ENCODE data around the gene STIP1.
A peak's percentile ranks its signal among the peaks of the same experiment; 100 is the strongest.
"Not testable (repeated sequence)": the region's sequence is repeated elsewhere in the genome, so short reads cannot be mapped to it uniquely, and the experiment has no call there.

Gene STIP1

DNA sequence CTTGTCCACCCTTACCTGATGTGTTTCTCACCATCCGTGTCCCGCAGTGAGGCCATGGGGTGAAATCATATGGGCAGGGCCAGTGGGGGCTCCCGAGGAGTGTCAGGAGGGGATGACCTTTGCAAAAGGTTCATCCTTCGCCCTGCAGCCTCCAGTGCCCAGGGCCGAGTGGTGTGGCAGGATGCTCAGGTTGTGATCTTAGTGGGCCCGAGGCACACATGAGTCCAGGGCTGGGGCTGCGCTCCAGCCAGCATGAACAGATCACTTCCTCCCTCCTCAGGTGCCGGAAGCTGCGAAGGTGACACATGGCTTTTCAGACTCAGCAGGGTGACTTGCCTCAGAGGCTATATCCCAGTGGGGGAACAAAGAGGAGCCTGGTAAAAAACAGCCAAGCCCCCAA, 52.1 kb downstream of the STIP1 start:
- H3K36me3 ChIP-seq (ENCODE audit: insufficient read depth, low read length): no peaks in the 10 kb centered on the region
- H3K9ac ChIP-seq (ENCODE audit: low read depth, low read length): no peak overlapping the region
- H3K4me1 ChIP-seq (ENCODE audit: insufficient read depth, low read length): peaks cover 5% of the 10 kb centered on the region
- no peaks in the 10 kb centered on the region for H3K9me3 ChIP-seq (ENCODE audit: control insufficient read depth, insufficient read depth, low read length)

DNA sequence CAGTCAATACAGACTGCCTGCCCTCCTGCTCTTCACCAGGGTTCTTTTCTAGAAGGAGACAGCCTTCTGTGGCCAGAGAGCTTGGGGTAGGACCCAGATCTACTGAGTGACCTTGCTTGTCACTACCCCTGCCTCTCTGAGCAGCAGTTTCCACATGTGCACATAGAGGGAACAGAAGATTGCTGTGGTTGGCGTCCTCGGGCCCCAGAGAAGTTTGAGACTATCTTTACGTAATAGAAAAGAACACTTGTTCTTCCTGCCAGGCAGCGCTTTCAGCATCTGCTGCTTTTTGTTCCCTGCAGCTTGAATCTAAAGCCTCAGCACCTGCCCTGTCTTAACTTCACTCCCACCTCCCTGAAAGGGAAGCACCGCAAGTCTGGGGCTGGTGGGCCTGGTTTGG, 53.0 kb downstream of the STIP1 start:
- Histone ChIP-seq H3K36me3 (ENCODE audit: insufficient read depth, low read length) (no peaks in the 10 kb centered on the region), H3K9ac (ENCODE audit: low read depth, low read length) (no peak overlapping the region), H3K9me3 (ENCODE audit: control insufficient read depth, insufficient read depth, low read length) (no peaks in the 10 kb centered on the region), H3K4me1 (ENCODE audit: insufficient read depth, low read length) (peaks cover 5% of the 10 kb centered on the region)

DNA sequence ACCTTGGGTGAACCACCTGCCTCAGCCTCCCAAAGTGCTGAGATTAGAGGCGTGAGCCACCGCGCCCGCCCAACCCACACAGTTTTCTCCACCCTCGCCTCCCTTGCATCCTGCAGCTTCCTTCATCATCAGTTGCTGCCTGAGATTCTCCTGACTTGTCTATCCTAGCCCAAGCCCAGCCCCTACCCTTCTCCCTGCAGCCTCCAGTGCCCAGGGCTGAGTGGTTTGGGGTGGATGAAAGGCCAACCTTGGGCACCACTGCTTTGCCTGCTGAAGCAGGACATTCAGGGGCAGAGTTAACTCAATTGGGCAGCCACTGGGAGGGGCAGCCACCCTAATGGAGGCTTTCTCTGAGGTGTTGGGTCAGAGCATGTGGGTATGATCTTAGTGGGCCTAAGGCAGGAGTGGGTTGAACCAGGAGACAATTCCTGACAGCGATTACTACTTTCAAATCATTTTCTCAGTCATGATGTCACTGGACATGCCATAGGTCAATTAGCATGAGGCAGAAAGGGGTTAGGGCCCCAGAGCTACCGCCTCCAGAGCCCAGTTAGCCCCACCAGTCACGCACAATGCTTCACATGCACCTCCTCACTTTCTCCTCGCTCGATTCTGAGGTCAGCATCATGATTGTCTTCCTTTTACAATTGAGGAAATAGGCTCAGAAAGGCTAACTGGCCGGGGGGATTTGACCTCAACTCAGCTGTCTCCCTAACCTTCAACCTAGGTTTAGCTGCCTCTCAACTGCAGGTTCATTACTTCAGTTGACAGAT, 53.9 kb downstream of the STIP1 start:
- Histone ChIP-seq H3K4me1 (ENCODE audit: insufficient read depth, low read length) (peaks cover 5% of the 10 kb centered on the region), H3K9ac (ENCODE audit: low read depth, low read length) (peak overlapping the region; percentile 99), H3K36me3 (ENCODE audit: insufficient read depth, low read length) (no peaks in the 10 kb centered on the region), H3K9me3 (ENCODE audit: control insufficient read depth, insufficient read depth, low read length) (no peaks in the 10 kb centered on the region)

DNA sequence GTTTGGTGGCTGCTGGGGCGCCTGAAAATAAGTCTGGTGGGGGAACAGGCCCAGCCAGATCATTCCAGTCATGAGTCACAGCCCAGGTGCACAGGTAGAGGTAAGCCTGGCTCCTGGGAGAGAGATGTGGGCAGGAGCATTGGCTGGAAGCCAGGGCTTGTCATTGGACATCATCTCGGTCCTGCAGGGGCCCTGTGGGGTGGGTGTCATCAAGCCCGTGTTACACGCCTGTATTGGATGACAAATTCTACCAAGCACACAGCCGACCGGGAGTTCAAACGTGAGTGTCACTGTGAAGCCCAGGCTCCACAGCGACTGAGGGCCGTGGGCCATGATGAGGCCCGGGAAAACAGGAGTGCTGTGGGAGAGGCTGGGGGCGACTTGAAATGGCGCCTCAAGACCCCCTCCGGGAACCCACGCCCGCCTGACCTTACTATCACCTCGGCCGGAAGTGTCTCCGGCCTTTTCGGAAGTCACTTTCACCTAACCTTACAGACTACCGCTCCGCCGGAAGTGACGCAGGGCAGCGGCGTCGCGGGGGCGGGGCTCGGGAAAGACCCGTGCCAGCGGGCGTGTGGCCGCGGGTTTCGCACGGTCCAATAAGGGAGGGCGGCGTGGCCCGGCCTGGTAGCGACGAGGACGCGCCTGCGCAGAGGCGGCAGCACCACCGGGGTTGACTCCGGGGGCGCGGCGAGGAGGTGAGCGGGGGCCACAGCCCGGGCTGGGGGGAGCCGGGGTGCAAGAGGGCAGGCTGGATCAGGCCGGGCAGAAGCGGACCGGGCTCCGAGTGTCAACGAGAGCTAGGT, 54.7 kb downstream of the STIP1 start, which contains the start of gene FKBP2:
Gene FKBP2, plus strand, starts transcription at position 661 of the 806 bp plus-strand sequence. CDS start 1,293 bp downstream, outside the sequence.
- H3K9me3 ChIP-seq (ENCODE audit: control insufficient read depth, insufficient read depth, low read length): no peaks in the 10 kb centered on the region
- peak within 1 kb of the TSS; percentile 99 for H3K9ac ChIP-seq (ENCODE audit: low read depth, low read length)
- no peaks in the 10 kb centered on the region for H3K36me3 ChIP-seq (ENCODE audit: insufficient read depth, low read length)
- peaks cover 5% of the 10 kb centered on the region for H3K4me1 ChIP-seq (ENCODE audit: insufficient read depth, low read length)

DNA sequence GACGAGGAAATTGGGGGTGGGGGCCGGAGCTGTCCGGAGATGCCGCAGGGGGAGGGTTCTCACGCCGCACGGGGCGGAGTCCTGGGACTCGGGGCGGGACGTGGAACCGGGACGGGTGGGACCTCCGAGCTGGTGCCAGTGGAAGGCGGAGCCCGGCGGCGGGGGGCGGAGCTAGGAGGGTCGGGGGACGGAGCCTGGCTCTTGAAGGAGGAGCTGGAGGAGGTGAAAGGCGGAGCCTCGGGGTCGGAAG, 55.2 kb downstream of the STIP1 start:
- H3K36me3 ChIP-seq (ENCODE audit: insufficient read depth, low read length): no peaks in the 10 kb centered on the region
- H3K9me3 ChIP-seq (ENCODE audit: control insufficient read depth, insufficient read depth, low read length): no peaks in the 10 kb centered on the region
- H3K9ac ChIP-seq (ENCODE audit: low read depth, low read length): peak overlapping the region; percentile 99
- peaks cover 5% of the 10 kb centered on the region for H3K4me1 ChIP-seq (ENCODE audit: insufficient read depth, low read length)

DNA sequence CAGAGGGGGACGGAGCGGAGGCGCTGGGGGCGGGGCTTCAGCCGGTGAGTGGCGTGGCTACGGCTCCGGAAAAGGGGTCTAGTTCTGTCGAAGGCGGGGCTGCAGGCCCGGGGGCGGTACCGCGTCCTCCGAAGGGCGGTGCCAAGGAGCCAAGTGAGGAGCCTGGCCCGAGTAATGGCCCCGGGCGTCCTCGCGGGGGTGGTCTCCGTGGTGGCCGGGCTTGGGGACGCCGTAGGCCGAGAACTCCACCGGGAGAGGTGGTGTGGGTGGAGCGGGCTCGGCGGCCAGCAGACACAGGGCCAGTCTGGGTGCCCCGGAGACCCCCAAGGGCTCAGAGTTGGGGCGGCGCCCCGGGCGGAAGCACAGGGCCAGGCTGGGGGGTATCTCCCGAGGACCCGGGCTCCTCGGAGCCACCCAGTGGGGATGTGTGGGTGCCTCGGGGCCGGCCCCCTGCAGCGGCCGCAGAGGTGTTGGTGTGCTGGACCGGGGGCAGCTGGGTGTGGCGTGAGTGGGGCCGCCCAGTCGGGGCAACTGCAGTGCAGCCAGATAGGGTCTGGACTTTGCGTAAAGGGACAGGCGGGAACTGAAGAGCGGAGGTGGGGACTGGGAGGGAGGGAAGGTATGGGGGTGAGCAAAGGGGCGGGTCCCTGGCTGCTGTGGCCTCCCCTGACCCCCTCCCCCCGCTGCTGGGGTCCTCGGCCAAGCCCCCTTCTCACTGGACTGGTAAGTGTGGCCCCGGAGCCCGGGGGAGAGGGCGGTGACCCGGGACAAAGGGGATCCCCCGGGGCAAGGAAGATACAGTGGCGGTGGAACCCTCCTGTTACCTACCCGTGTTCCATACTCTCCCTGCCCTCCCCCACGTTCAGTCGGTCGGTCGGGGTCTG, 55.8 kb downstream of the STIP1 start:
- H3K4me1 ChIP-seq (ENCODE audit: insufficient read depth, low read length): peaks cover 5% of the 10 kb centered on the region
- no peaks in the 10 kb centered on the region for H3K36me3 ChIP-seq (ENCODE audit: insufficient read depth, low read length)
- H3K9me3 ChIP-seq (ENCODE audit: control insufficient read depth, insufficient read depth, low read length): no peaks in the 10 kb centered on the region
- H3K9ac ChIP-seq (ENCODE audit: low read depth, low read length): peak overlapping the region; percentile 99

DNA sequence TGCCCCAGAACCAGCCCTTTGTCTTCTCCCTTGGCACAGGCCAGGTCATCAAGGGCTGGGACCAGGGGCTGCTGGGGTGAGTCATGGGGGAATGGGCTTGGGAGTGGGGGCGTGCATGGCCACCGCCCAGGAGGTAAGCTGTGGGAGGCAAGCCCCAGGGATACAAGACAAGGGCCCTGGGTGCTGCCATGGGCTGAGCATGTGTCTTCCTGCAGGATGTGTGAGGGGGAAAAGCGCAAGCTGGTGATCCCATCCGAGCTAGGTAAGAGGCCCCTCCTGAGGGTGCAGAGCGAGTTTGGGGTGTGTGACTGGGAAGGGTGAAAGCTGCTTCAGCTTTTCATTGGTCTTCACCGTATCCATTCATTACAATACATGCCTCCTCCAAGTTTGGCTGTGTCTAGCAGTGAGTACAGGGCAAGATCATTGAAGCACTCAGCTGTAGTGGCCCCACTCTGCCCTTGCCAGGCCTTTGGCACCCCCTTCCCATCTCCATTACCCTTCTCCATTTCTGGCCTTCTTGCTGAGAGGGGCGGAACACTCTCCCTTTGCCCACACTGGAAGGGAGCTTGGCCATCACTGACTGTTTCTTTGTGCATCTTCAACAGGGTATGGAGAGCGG, 57.4 kb downstream of the STIP1 start:
- Histone ChIP-seq H3K9ac (ENCODE audit: low read depth, low read length) (no peak overlapping the region), H3K4me1 (ENCODE audit: insufficient read depth, low read length) (peaks cover 12% of the 10 kb centered on the region), H3K9me3 (ENCODE audit: control insufficient read depth, insufficient read depth, low read length) (no peaks in the 10 kb centered on the region), H3K36me3 (ENCODE audit: insufficient read depth, low read length) (no peaks in the 10 kb centered on the region)

DNA sequence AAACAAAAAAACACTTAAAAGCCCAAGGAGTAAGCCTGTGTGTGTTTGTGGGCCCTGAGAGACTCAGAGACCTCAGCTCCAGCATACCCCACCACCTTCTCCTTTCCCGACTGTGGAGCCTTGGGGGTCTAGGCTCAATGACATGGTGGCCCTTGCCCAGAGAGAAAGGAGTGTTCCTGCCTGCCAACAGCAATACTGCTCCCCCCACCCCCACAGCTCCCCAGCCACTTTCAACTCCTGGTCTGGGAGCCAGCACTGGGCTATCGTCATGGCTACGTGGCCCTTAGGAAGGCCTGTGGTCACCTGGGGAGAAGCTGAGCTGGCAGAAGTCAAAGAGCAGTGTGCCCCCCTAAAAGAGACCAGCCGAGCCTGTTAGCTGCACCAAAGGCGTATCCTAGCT, 58.1 kb downstream of the STIP1 start:
- Histone ChIP-seq H3K36me3 (ENCODE audit: insufficient read depth, low read length) (no peaks in the 10 kb centered on the region), H3K9ac (ENCODE audit: low read depth, low read length) (no peak overlapping the region), H3K4me1 (ENCODE audit: insufficient read depth, low read length) (peaks cover 18% of the 10 kb centered on the region), H3K9me3 (ENCODE audit: control insufficient read depth, insufficient read depth, low read length) (no peaks in the 10 kb centered on the region)

DNA sequence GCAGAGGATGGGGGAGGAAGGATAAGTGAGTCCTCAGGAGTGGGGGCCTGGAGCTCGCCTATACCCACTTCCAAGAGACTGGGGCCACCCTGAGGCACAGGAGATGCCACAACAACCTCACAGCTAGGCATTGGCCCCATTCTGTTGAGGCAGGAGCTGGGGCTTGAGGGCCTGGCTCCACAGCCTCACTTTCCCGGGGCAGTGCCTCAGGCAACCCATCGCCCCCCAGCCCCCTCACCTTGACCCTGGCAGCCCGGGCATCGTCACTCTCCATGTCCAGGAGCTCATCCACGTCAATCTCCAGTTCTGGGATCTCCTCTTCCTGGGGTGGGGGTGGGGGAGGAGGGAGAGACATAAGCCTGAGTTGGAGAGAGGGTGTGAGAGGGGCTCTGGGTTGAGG, 59.0 kb downstream of the STIP1 start:
- Histone ChIP-seq H3K36me3 (ENCODE audit: insufficient read depth, low read length) (no peaks in the 10 kb centered on the region), H3K9ac (ENCODE audit: low read depth, low read length) (no peak overlapping the region), H3K4me1 (ENCODE audit: insufficient read depth, low read length) (peaks cover 23% of the 10 kb centered on the region), H3K9me3 (ENCODE audit: control insufficient read depth, insufficient read depth, low read length) (no peaks in the 10 kb centered on the region)

DNA sequence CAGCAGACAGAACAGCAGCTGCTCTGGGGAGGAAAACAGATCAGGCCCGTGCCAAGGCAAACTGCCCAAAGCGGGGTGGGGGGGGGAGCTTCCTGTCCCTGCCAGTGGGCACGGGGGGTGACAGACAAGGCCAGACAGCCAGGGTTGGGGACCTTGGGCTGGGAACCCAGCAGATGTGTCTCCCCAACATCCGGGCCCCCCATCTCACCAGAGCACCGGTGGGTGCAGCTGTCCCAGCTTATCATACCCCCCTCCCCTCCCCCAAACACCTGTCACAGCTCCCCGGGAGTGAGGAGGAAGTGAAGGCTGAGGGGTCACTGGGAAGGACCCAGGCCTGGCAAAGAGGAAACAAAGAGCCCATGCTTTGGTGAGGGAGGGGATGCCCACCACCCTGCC, 59.4 kb downstream of the STIP1 start:
- Histone ChIP-seq H3K36me3 (ENCODE audit: insufficient read depth, low read length) (no peaks in the 10 kb centered on the region), H3K4me1 (ENCODE audit: insufficient read depth, low read length) (peaks cover 24% of the 10 kb centered on the region), H3K9me3 (ENCODE audit: control insufficient read depth, insufficient read depth, low read length) (no peaks in the 10 kb centered on the region), H3K9ac (ENCODE audit: low read depth, low read length) (peak overlapping the region; percentile 86; the same call in 1 of the 2 replicates)

DNA sequence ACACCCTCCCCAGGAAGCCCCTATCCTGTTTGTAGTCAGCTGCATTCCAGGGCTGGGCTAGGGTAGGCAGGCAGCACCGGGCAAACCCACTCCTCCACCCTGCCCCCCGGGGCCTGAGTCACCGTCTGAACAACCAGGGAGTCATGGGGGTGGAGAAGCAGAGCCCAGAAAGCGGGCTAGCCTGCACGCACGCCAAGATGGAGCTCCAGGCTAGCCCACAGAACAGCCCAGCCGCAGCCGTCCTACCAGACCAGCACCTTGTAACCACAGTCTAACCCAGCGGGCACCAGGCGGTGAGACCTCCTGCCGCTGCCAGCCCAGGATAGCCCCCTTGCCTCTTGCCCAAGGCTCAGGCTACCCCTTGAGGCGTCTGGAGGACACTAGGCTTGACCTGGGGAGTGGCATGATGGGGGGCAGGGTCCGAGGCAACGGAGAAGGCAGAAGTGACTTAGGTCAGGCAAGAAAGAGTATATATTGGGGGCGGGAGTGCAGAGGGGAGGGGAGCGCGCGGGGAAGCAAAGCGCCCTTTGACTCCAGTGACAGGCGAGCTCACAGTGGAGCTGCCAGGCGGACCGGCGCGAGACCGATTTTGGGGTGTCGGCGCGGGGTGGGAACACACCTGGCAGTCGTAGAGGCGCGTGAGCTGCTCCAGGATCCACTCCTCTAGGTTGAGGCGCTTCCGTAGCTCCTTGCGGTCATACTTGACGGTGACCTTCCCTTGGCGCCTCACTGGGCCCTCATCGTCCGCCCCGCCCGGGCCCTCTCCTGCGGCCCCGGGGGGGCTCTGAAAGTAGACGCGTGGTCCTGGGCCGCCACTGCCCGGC, 60.0 kb downstream of the STIP1 start:
- Histone ChIP-seq H3K9me3 (ENCODE audit: control insufficient read depth, insufficient read depth, low read length) (no peaks in the 10 kb centered on the region), H3K4me1 (ENCODE audit: insufficient read depth, low read length) (peaks cover 28% of the 10 kb centered on the region), H3K36me3 (ENCODE audit: insufficient read depth, low read length) (no peaks in the 10 kb centered on the region), H3K9ac (ENCODE audit: low read depth, low read length) (peak overlapping the region; percentile 86)

DNA sequence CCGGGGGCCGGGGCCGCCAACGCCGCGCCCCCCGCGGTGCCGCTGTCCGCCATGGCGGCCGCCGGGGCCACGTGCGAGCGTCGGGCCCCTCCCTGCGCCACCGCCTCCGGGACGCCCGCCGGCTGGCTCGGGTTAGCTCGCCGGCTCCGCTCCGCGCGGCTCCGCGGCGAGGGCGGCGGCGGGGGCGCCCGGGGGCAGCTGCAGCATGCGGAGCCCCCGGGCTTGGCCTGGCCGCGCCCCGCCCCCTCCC, 60.6 kb downstream of the STIP1 start:
- H3K9me3 ChIP-seq (ENCODE audit: control insufficient read depth, insufficient read depth, low read length); H3K36me3 ChIP-seq (ENCODE audit: insufficient read depth, low read length): not testable (repeated sequence)
- H3K9ac ChIP-seq (ENCODE audit: low read depth, low read length): peak overlapping the region; percentile 86
- peaks cover 28% of the 10 kb centered on the region for H3K4me1 ChIP-seq (ENCODE audit: insufficient read depth, low read length)

DNA sequence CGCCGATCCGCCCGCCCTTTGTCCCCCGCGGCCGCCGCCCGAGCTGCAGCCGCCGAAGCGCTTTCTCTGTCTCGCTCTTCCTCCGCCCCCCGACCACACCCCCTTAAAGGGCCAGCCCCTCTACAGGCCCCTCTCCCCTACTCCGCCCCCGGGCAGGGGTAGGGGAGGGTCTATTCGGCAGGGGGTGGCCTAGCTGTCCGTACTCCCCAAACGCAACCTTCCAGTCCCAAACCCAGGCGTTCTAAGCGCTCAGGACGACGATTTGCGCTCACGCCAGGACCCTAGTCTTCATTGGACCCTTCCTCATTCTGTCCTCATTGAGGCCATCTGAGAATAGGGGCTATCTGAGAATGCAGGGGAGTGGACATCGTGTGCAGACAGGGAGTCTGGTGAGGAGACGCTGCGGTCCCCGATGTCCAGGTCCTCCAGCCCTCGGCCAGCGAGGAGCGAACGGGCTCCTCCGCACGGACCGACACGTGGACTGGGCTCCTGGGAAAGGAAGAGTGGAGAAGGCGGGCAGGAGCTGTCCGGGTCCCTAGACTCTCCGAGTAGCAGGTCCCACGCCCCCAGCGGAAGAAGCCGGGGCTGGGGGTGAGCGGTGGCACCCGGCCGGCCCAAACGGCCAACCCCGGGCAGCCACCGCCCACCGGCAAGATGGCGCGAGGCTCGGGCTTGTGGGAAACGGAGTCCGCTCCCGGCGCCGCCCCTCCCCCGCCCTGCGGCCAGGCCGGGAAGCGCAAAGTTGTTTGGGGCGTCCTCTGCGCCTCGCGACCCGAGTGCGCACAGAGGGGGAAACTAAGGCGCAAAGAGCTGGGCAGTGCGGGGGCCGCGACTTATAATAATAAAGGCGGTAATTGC, 61.1 kb downstream of the STIP1 start, which contains the start of gene PPP1R14B:
Gene PPP1R14B, minus strand, starts transcription at position 73 of the 858 bp plus-strand sequence. CDS start 270 bp downstream, outside the sequence.
- peak within 1 kb of the TSS; percentile 86 for H3K9ac ChIP-seq (ENCODE audit: low read depth, low read length)
- no peaks in the 10 kb centered on the region for H3K9me3 ChIP-seq (ENCODE audit: control insufficient read depth, insufficient read depth, low read length)
- H3K4me1 ChIP-seq (ENCODE audit: insufficient read depth, low read length): peaks cover 28% of the 10 kb centered on the region
- H3K36me3 ChIP-seq (ENCODE audit: insufficient read depth, low read length): no peaks in the 10 kb centered on the region
